GM19397 (cell line): ENCODE measurements around the gene OR9A4.

Source experiments
- ATAC-seq: cut with Tn5 transposase; IDR thresholded peaks from one replicate; pipeline ENCODE4 v1.9.1; 2021; ENCODE audit warnings: mild to moderate bottlenecking, moderate library complexity; ENCODE audit not compliant: unreplicated experiment

OR9A4 gene

GRCh38 chr7:141946796-141947195 lies 30.6 kb downstream of the OR9A4 start, which contains the start of gene CLEC5A:
Gene CLEC5A, minus strand, starts transcription at chr7:141946974. Its CDS starts 682 bp downstream, at chr7:141946292.
- no peak for ATAC-seq

- no peak for ATAC-seq
Observed at GRCh38 chr7:141949021-141949420, 32.8 kb downstream of the OR9A4 start.

GRCh38 chr7:141949451-141949850 lies 33.3 kb downstream of the OR9A4 start:
- no peak for ATAC-seq

GRCh38 chr7:141949911-141950310 lies 33.7 kb downstream of the OR9A4 start:
- no peak for ATAC-seq

- ATAC-seq = no peak
Observed at GRCh38 chr7:141950806-141951205, 34.6 kb downstream of the OR9A4 start.

- no peak for ATAC-seq
Observed at GRCh38 chr7:141952461-141952860, 36.3 kb downstream of the OR9A4 start.

- no peak for ATAC-seq
Observed at GRCh38 chr7:141954334-141954733, 38.1 kb downstream of the OR9A4 start.

GRCh38 chr7:141956084-141956483 lies 39.9 kb downstream of the OR9A4 start:
- ATAC-seq = no peak

- no peak for ATAC-seq
Observed at GRCh38 chr7:141960687-141961422, 44.7 kb downstream of the OR9A4 start.
